GM21737 (cell line): ENCODE data around the gene LIF.

Source experiments
- ATAC-seq: cut with Tn5 transposase; IDR thresholded peaks from one replicate; pipeline ENCODE4 v1.9.1; 2021; ENCODE audit warnings: mild to moderate bottlenecking, moderate library complexity; ENCODE audit not compliant: unreplicated experiment

Gene LIF

DNA sequence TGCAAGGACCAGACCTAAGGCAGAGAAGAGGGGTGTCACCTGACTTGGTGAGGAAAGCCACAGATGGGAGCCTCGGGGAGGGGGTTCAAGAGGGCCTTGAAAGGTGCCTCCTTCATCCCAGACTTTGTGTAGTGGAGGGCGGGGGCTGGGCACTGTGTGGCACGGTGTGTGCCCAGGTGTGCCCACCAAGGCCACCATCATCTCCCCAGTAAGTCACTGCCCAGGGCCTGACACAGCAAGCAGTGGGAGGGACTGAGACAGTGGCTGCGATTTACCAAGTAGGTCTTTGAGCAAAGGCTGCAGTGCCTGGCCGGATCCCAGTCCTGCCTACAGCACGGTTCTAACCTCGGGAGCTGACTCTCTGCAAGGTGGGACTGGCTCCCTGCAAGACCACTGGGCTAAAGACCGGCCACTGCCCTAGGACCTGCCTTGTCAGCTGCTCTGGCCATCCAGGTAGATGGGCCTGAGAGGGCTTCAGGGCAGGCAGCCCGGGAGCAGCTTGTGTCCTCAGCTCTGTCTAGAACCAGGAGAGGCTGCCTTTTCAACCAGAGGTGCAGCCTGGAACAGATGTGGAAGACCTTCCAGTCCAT is 18.7 kb upstream of the LIF start:
- no peak for ATAC-seq

DNA sequence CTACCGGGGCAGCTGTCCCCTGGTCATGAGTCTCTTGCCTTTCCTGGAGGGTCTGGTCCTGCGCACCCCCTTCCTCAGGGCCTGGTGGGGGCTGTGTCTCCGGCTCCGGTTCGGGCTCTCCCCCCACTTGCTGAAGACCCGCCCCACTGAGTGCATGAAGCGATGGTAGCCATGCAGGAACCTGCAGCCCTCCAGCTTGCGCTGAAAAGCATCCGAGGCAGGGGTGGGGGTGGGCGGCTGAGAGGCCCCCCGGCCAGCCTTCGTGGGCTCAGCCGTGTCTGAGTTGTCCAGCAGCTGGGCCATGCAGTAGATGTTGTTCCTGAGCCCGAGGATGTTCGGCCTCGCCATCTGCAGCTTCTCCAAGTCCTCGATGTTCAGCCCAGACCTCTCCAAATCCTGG is 17.3 kb upstream of the LIF start:
- ATAC-seq = no peak

- ATAC-seq = no peak
Measured at GRCh38 chr22:30262917-30263741, 16.6 kb upstream of the LIF start.

DNA sequence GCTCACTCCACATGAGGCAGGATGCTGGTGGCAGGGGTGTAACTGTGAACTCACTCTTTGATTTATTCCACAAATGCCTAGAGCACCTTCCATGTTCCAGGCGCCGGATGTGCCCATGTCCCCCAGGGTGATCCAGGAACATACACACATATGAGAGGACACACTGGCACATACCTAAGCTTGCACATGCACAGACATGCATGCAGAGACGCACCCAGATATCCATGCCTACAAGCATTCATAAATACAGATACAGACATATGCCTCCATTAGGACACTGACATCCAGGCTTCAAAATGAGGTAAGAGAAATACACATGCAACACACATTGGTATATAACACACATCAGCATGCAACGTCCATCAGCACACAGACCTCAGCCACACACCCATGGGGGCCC is 15.6 kb upstream of the LIF start:
- ATAC-seq = no peak

DNA sequence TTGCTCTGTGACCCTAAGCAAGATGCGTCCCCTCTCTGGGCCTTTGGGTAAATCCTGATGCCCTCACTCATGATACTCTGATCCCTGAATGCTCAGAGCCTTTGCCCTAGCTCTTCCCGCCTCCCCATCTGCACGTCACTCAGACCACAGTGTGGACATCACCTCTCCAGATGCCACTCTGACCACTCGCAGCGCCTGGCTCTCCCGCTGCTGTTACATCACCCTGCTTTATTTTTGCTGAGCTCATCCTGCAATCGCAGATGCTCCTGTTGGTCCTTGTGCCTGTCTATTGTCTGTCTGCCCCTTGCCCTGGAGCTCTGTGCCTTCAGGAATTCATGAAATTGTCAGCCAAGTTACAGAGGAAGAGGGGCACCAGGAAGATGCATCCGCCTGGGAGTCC is 14.6 kb upstream of the LIF start:
- ATAC-seq = no peak

- ATAC-seq = no peak
Measured at GRCh38 chr22:30260682-30261081, 14.1 kb upstream of the LIF start.

DNA sequence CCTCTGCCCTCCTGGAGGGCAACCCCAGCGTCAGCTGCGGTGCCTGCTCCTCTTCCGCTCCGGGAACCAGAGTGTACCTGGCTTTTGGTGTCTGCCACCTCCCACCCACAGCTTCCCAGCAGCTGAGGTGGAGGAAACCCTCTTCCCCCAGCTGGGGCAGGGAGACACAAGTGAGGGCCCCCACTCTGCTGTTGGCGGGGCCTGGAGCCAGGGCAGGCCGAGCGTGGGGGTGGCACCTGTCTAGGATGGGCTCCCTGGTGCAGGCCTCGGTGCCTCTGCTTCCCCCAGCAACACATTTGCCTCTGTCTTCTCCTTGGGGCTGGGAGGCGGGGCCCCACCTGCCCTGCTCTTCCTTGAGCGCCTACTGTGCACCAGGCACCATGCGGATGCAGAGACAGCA is 13.7 kb upstream of the LIF start:
- no peak for ATAC-seq

DNA sequence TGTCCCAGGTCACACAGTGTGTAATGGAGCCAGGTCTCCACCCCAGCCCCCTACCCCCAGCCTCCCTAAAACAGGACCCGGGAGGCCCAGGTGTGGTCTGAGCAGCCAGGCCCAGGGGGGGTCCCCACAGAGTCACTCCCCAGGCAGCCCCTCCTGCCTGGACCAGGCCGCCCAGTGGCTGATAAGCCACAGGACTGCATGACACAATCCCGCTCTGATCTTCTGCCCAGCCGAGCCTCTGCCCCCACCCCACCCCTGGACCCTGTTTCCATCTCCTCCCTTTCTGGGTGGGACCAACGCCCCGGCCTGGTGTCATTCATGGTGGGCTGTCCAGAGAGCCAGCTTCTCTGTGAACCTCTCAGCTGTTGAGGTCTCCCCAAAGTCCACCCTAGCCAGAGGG is 7.8 kb upstream of the LIF start:
- no peak for ATAC-seq

- ATAC-seq = no peak
Measured at GRCh38 chr22:30253205-30253852, 6.8 kb upstream of the LIF start.

DNA sequence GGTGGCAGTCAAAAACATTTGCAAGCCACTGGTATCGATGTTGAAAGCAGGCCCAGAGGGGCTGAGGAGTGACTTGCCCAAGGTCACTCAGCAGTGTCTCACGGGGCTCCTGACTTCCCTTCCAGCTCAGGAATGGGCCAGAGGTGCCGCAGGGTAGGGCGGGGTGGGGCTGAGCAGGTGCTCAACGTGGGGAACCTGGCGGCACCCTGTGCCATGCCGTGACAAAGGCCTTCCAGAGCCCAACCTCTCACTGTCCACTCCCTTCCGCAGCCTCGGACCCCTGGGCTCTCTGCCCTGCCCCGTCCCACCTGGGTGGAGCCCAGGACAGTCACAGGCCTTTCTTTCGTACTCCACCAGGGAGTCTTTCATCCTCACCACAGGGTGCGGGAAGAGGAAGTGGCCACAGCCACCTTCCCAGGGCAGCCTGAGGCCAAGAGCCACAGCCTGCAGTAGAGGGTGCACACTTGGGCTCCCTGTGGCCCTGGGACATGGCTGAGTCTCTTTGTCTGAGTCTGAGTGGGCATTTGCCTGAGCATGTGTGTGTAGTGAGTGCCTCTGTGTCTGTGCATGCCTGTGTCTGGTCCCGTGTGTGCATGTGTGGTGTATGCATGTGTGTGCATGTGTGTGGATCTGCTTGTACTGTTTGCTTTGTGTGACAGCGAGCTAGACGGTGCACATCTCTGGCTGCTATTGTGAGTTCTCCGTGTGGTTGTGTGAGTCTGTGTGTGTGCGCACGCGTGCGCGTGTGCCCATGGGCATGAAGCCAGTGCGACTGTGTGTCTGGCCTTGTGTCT is 6.0 kb upstream of the LIF start:
- no peak for ATAC-seq

- no peak for ATAC-seq
Measured at GRCh38 chr22:30251711-30252110, 5.2 kb upstream of the LIF start.

DNA sequence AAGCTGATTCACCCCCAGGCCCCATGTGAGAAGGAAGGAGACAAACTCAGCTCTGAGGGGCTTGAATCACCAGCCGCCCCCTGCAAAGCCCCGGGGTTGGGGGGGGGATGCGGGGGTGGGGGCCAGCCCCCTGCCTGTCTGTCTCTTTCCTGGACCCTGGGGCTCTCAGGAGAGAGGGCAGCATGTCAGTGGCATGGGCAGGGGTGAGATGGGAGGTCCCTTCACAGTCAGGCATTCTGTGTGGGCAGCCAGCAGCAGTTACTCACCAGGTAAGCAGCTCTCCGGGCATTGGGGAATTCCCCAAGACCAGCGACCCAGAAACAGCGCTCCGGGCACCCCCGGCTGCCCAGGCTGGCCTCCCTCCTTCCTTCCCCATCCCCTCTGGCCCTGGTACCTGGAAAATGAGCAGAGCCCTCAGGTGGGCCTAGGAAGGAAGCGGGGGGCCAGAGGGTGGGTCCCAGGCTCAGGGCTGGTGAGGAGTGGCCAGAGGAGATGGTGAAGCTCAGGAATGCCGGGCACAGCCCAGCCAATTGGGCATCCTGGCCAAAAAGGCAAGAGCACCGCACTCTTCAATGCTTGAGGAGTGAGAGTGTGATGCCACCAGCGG is 4.2 kb upstream of the LIF start:
- no peak for ATAC-seq

- no peak for ATAC-seq
Measured at GRCh38 chr22:30250039-30250565, 3.5 kb upstream of the LIF start.

DNA sequence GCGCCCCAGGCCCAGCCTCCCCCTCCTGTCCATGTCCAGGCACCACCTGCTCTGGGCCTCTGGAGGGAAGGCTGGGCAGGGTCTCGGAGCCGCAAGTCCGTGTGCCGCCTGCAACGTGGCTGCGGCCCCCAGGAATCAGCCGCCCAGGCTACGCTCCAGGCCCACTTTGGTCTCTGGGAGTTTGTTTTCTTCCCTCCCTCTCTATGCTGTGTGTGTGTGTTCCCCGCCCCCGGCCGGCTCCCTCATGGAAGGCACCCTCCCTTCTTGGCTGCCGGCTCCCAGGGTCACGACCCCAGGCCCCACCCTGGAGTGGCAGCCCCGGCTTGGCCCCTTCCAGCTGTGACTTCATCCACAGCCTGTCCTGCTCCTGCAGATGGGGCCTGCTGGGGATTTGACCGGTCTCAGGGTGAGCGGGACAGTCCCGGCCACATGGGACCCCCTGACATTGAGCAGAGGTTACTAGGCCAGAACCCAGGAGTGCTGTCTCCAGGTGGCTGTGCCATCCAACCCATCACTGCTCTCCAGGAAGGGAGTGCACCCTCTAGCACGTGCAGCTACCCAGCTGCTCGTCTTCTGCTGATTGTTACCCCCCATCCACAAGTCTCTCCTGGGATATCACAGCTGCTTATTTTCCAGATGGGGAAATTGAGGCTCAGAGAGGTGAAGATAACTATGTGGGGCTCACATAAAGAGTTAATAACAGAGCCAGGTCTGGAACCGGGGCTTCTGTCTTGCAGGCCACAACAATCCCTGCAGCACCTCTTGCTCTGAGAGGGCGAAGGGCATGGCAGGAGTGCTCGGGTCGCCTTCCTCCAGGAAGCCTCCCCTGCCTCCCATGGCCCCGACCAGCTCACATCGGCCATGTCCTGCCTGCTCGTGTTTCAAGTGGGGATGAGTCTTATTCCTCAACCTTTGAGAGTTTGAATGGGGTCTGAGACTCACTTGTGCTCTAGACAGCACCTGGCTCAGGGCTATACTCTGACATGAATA is 2.8 kb upstream of the LIF start:
- no peak for ATAC-seq

GRCh38 chr22:30248484-30248883 is 1.9 kb upstream of the LIF start:
- no peak for ATAC-seq

DNA sequence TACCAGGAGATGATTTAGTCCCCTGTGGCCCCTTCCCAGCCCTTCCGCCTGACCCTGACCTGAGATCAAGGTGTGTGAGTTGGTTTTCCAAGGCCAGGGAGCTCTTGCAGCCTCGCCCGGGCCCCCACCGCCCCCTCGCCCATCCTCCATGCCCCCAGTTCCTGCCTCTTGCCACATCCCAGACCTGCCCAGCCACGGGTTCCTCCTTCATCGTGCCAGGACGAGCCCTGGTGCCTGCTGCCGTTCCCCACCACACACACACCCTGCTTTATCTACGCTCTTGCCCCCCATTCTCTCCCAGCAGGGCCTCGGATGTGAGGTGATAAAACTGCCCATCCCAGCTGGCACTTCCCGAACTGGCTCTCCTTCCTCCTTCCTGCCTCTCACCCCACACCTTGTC is 1.4 kb upstream of the LIF start:
- no peak for ATAC-seq

- no peak for ATAC-seq
Measured at GRCh38 chr22:30247561-30247960, 1.0 kb upstream of the LIF start.

DNA sequence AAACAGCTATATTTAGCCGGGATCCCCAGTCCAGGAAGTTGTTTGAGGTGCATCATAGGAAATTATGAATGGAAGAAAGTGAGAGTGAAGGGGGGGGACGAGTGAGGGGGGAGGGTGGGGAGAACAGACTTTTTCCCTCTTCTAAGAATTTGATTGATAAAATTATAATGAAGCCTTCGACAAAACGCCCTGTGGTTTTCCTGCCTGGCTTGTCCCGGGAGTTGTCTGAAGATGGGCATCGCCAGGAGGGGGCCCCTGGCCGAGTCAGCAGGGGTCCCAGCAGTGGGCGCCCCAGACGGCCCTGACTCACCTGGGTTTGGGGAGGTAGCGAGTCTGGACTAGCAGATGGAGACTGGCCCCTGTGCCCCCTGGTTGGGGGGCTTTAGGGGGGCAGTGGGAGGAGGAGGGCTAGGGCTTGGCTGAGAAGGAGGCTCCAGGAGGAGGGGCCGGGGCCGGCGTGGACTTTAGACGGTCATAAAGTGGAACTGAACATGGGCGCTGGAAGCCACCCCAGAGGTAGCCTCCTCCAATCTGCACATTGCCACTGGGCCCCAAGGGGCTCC is 336 bp upstream of the LIF start:
- ATAC-seq = no peak
